HEK293 (cell line): ENCODE results near the gene ATXN10.

ENCODE experiments used
- CTCF ChIA-PET: fragments of 350-600 bp; formaldehyde crosslinking; extraction: SDS; loops from one replicate; lab custom pipeline; 2021; ENCODE audit warnings: antibody characterized with exemption; lab: Yijun Ruan, JAX
- POLR2A ChIA-PET: fragments of 300-600 bp; formaldehyde crosslinking; extraction: SDS; loops from one replicate; lab custom pipeline; 2020; ENCODE audit warnings: antibody characterized with exemption, inconsistent platforms; lab: Yijun Ruan, JAX
- H3K27ac ChIP-seq: fragments of 200-500 bp; sonication (Bioruptor generic); 2 replicates; pipeline ENCODE4 v1.5.1; 2014; ENCODE audit warnings: low read depth, low read length, control low read depth, inconsistent platforms; ENCODE audit errors: extremely low read depth
- H3K36me3 ChIP-seq, 2 experiments: fragments of 200-500 bp in 1 of 2; sonication (Bioruptor generic) in 1 of 2; 1 replicate in 1 of 2; 2 replicates in 1 of 2; pipeline ENCODE4 v1.5.1; 2014 to 2017; ENCODE audit warnings: inconsistent platforms in 2 of 2, low read length in 2 of 2; ENCODE audit not compliant: control insufficient read depth in 2 of 2, insufficient read depth in 1 of 2
- H3K4me1 ChIP-seq: fragments of 200-500 bp; sonication (Bioruptor generic); 2 replicates; pipeline ENCODE4 v1.5.1; 2014; ENCODE audit warnings: mild to moderate bottlenecking, low read length, inconsistent platforms; ENCODE audit not compliant: control insufficient read depth, insufficient read depth
- H3K4me3 ChIP-seq: 2 replicates; pipeline ENCODE4 v1.5.1; 2011; ENCODE audit warnings: low read depth, mild to moderate bottlenecking, control low read depth, low read length, moderate library complexity
- H3K9me3 ChIP-seq: fragments of 200-500 bp; sonication (Bioruptor generic); 2 replicates; pipeline ENCODE4 v1.5.1; 2014; ENCODE audit warnings: low read depth, low read length, inconsistent platforms; ENCODE audit not compliant: control insufficient read depth, insufficient read depth
- GLI4 ChIP-seq: fragments of 450-650 bp; formaldehyde crosslinking; IDR thresholded peaks from 2 replicates; pipeline ENCODE4 v1.5.1; 2016; ENCODE audit warnings: missing biosample characterization, missing genetic modification characterization
- PRDM1 ChIP-seq: fragments of 450-650 bp; formaldehyde crosslinking; IDR thresholded peaks from 2 replicates; pipeline ENCODE4; 2016; ENCODE audit warnings: missing biosample characterization, missing genetic modification characterization
- TCF7L2 ChIP-seq: IDR thresholded peaks from 2 replicates; pipeline ENCODE4 v1.6.1; 2011; ENCODE audit warnings: low read depth, mild to moderate bottlenecking, inconsistent platforms, low read length, moderate library complexity, borderline replicate concordance
- WT1 ChIP-seq: fragments of 450-650 bp; formaldehyde crosslinking; IDR thresholded peaks from 2 replicates; pipeline ENCODE4 v1.5.1; 2016; ENCODE audit warnings: missing biosample characterization, missing genetic modification characterization
- ZBTB17 ChIP-seq: fragments of 450-650 bp; formaldehyde crosslinking; IDR thresholded peaks from 2 replicates; pipeline ENCODE4 v1.5.1; 2016; ENCODE audit warnings: missing biosample characterization, missing genetic modification characterization
- ZFHX2 ChIP-seq: fragments of 450-650 bp; formaldehyde crosslinking; conservative IDR thresholded peaks from 2 replicates; pipeline ENCODE4 v1.5.1; 2016; ENCODE audit warnings: missing biosample characterization, missing genetic modification characterization
- ZFP37 ChIP-seq: fragments of 450-650 bp; formaldehyde crosslinking; IDR thresholded peaks from 2 replicates; pipeline ENCODE4 v1.5.1; 2016; ENCODE audit warnings: missing biosample characterization, missing genetic modification characterization
- ZNF10 ChIP-seq: fragments of 450-650 bp; formaldehyde crosslinking; IDR thresholded peaks from 2 replicates; pipeline ENCODE4 v1.5.1; 2017; ENCODE audit warnings: missing biosample characterization, missing genetic modification characterization
- ZNF174 ChIP-seq: fragments of 450-650 bp; formaldehyde crosslinking; IDR thresholded peaks from 2 replicates; pipeline ENCODE4 v1.5.0; 2017; ENCODE audit warnings: missing biosample characterization, mild to moderate bottlenecking, missing genetic modification characterization
- ZNF18 ChIP-seq: fragments of 450-650 bp; formaldehyde crosslinking; IDR thresholded peaks from 2 replicates; pipeline ENCODE4 v1.5.1; 2016; ENCODE audit warnings: missing biosample characterization, missing genetic modification characterization
- ZNF221 ChIP-seq: fragments of 450-650 bp; formaldehyde crosslinking; IDR thresholded peaks from 2 replicates; pipeline ENCODE4 v1.5.1; 2017; ENCODE audit warnings: missing biosample characterization, missing genetic modification characterization, borderline replicate concordance
- ZNF571 ChIP-seq: fragments of 450-650 bp; formaldehyde crosslinking; IDR thresholded peaks from 2 replicates; pipeline ENCODE4 v1.5.0; 2017; ENCODE audit warnings: missing biosample characterization, missing genetic modification characterization
- ZNF600 ChIP-seq: fragments of 450-650 bp; formaldehyde crosslinking; IDR thresholded peaks from 2 replicates; pipeline ENCODE4 v1.5.1; 2016; ENCODE audit warnings: missing biosample characterization, missing genetic modification characterization
- ZNF623 ChIP-seq: fragments of 450-650 bp; formaldehyde crosslinking; IDR thresholded peaks from 2 replicates; pipeline ENCODE4 v1.5.1; 2016; ENCODE audit warnings: missing biosample characterization, missing genetic modification characterization
- ZNF626 ChIP-seq: fragments of 450-650 bp; sonication (Bioruptor Pico); formaldehyde crosslinking; IDR thresholded peaks from 2 replicates; pipeline ENCODE4 v1.5.1; 2018; ENCODE audit warnings: missing biosample characterization, missing genetic modification characterization, inconsistent platforms
- ZNF692 ChIP-seq: fragments of 450-650 bp; formaldehyde crosslinking; IDR thresholded peaks from 2 replicates; pipeline ENCODE4 v1.5.1; 2016; ENCODE audit warnings: missing biosample characterization, missing genetic modification characterization
- ZNF747 ChIP-seq: fragments of 450-650 bp; formaldehyde crosslinking; IDR thresholded peaks from 2 replicates; pipeline ENCODE4 v1.5.1; 2016; ENCODE audit warnings: missing biosample characterization, missing genetic modification characterization

Gene ATXN10

GRCh38 chr22:45842291-45842991 is 170.8 kb downstream of the ATXN10 start (continued):
- TF ChIP-seq ZFP37 (no peak), TCF7L2 (no peak), ZNF18 (tag by site-specific recombination) (no peak), ZNF626 (tag by site-specific recombination) (no peak), ZNF747 (tag by site-specific recombination) (no peak), ZNF623 (tag by site-specific recombination) (no peak), ZNF571 (tag by site-specific recombination) (no peak)

GRCh38 chr22:45843031-45843430 is 171.4 kb downstream of the ATXN10 start:
- ChIA-PET CTCF (interaction anchor here (1.1 to 3.8 kb wide), 2 partner anchors 11 to 21 kb away, joined by 3 to 27 read pairs; no protein-coding TSS in a partner anchor), POLR2A (no interaction called here)
- H3K27ac ChIP-seq: no peak overlapping the region
- TF ChIP-seq ZFP37: no peak
- TF ChIP-seq ZFHX2: no peak
- H3K4me1 ChIP-seq: no peaks in the 10 kb centered on the region
- H3K4me3 ChIP-seq: no peak overlapping the region
- H3K36me3 ChIP-seq: peaks cover 0 to 61% of the 10 kb centered on the region in 2 experiments; a peak in 2 of 3 replicates
- H3K9me3 ChIP-seq: no peaks in the 10 kb centered on the region

- ChIA-PET CTCF (interaction anchor here (1.1 to 3.8 kb wide), 2 partner anchors 12 to 20 kb away, joined by 3 to 27 read pairs; no protein-coding TSS in a partner anchor), POLR2A (no interaction called here)
- no peak overlapping the region for H3K4me3 ChIP-seq
- H3K9me3 ChIP-seq: no peaks in the 10 kb centered on the region
- TF ChIP-seq ZNF221 (tag by site-specific recombination): no peak
- TF ChIP-seq WT1: no peak
- no peak for TF ChIP-seq GLI4
- TF ChIP-seq ZNF174 (tag by site-specific recombination): no peak
- no peak for TF ChIP-seq ZBTB17 (tag by site-specific recombination)
- no peak for TF ChIP-seq ZNF10
- no peak for TF ChIP-seq ZNF600 (tag by site-specific recombination)
- peaks cover 0 to 70% of the 10 kb centered on the region in 2 experiments; a peak in 2 of 3 replicates for H3K36me3 ChIP-seq
- H3K4me1 ChIP-seq: no peaks in the 10 kb centered on the region
- no peak overlapping the region for H3K27ac ChIP-seq
Measured at GRCh38 chr22:45843986-45844385, 172.4 kb downstream of the ATXN10 start.

- CTCF ChIA-PET: interaction anchor here (0.7 to 3.8 kb wide), 6 partner anchors 10 to 267 kb away, joined by 3 to 27 read pairs (median 4); no protein-coding TSS in a partner anchor
- peaks cover 0 to 71% of the 10 kb centered on the region in 2 experiments; a peak in 2 of 3 replicates for H3K36me3 ChIP-seq
- POLR2A ChIA-PET: no interaction called here
- no peak overlapping the region for H3K27ac ChIP-seq
- H3K4me3 ChIP-seq: no peak overlapping the region
- H3K9me3 ChIP-seq: no peaks in the 10 kb centered on the region
- no peaks in the 10 kb centered on the region for H3K4me1 ChIP-seq
- no peak for TF ChIP-seq ZNF692 (tag by site-specific recombination)
- TF ChIP-seq PRDM1: no peak
Measured at GRCh38 chr22:45845076-45845487, 173.4 kb downstream of the ATXN10 start.
